OCI-LY1 (cell line): Measurements from ENCODE around the gene TENM4.

Experiments
- H2AFZ ChIP-seq: fragments of 200-600 bp; sonication (generic), shearing (Covaris generic); 2 replicates; pipeline ENCODE4 v1.6.0; 2014; ENCODE audit warnings: antibody characterized with exemption, mild to moderate bottlenecking, low read length
- H3F3A ChIP-seq: fragments of 200-600 bp; sonication (generic), shearing (Covaris generic); 2 replicates; pipeline ENCODE4 v1.6.0; 2014; ENCODE audit warnings: mild to moderate bottlenecking, antibody characterized with exemption, low read length, moderate library complexity; ENCODE audit not compliant: insufficient read depth
- H3K27ac ChIP-seq: fragments of 200-600 bp; sonication (generic); 2 replicates; pipeline ENCODE4 v1.5.1; 2014; ENCODE audit warnings: low read length, mixed run types, mild to moderate bottlenecking, low read depth; ENCODE audit not compliant: poor library complexity, severe bottlenecking
- H3K27me3 ChIP-seq: fragments of 200-600 bp; sonication (generic); 2 replicates; pipeline ENCODE4 v1.6.0; 2014; ENCODE audit warnings: antibody characterized with exemption, mild to moderate bottlenecking, low read length, moderate library complexity; ENCODE audit not compliant: insufficient read depth
- H3K36me3 ChIP-seq: fragments of 200-600 bp; sonication (generic); 2 replicates; pipeline ENCODE4 v1.6.1; 2014; ENCODE audit warnings: mild to moderate bottlenecking, antibody characterized with exemption, low read length, moderate library complexity, mixed read lengths; ENCODE audit not compliant: insufficient read depth
- H3K4me1 ChIP-seq: fragments of 200-600 bp; sonication (generic); 2 replicates; pipeline ENCODE4 v1.5.1; 2014; ENCODE audit warnings: mild to moderate bottlenecking, low read length, moderate library complexity; ENCODE audit not compliant: insufficient read depth, severe bottlenecking
- H3K4me2 ChIP-seq: fragments of 200-600 bp; sonication (generic), shearing (Covaris generic); 2 replicates; pipeline ENCODE4 v1.6.1; 2014; ENCODE audit warnings: low read length
- H3K4me3 ChIP-seq: fragments of 200-600 bp; sonication (generic); 2 replicates; pipeline ENCODE4 v1.5.1; 2014; ENCODE audit warnings: low read length, low read depth, mild to moderate bottlenecking, mixed read lengths; ENCODE audit not compliant: poor library complexity, severe bottlenecking
- H3K79me2 ChIP-seq: fragments of 200-600 bp; shearing (Covaris generic); 2 replicates; pipeline ENCODE4 v1.6.1; 2016; ENCODE audit warnings: mixed run types, low read length, mixed read lengths; ENCODE audit not compliant: insufficient read depth
- H3K9ac ChIP-seq: fragments of 200-600 bp; sonication (generic), shearing (Covaris generic); 2 replicates; pipeline ENCODE4 v1.6.1; 2014; ENCODE audit warnings: mild to moderate bottlenecking, low read length, mixed read lengths
- H3K9me2 ChIP-seq: fragments of 200-600 bp; sonication (generic), shearing (Covaris generic); 2 replicates; pipeline ENCODE4 v1.6.1; 2014; ENCODE audit warnings: low read depth, mild to moderate bottlenecking, low read length, mixed read lengths
- H3K9me3 ChIP-seq: fragments of 200-600 bp; shearing (Covaris generic); 2 replicates; pipeline ENCODE4 v1.6.1; 2014; ENCODE audit warnings: low read length, mixed read lengths
- H4K20me1 ChIP-seq: fragments of 200-600 bp; sonication (generic), shearing (Covaris generic); 2 replicates; pipeline ENCODE4 v1.6.0; 2016; ENCODE audit warnings: mild to moderate bottlenecking, low read length; ENCODE audit not compliant: insufficient read depth
- CTCF ChIP-seq: fragments of 200-600 bp; sonication (generic), shearing (Covaris generic); IDR thresholded peaks from 2 replicates; pipeline ENCODE4 v1.5.1; 2017; ENCODE audit warnings: mild to moderate bottlenecking, antibody characterized with exemption, low read length, moderate library complexity, mixed read lengths
- EZH2 ChIP-seq: fragments of 200-600 bp; sonication (generic), shearing (Covaris generic); IDR thresholded peaks from 2 replicates; pipeline ENCODE4 v1.8.0; 2017; ENCODE audit warnings: borderline replicate concordance, mixed run types, mild to moderate bottlenecking, antibody characterized with exemption, low read length, moderate library complexity, mixed read lengths

Gene TENM4

DNA sequence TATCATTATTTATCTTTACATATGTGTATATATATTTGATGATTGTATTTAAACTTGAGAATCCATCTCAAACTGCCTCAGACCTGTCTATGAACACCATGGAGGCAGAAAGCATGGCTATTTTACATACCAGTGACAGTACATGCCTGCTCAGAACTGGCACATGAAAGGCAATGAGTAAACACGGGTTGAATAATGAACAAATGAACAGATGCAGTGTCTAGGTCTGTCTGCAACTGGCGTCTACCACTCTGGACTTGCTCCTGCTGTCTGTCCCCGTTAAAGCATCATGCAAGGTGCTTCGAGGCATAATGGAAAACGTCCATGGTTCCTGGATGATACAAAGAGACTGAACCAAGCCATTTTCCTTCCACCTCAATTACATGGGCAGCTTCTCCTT, 594.6 kb downstream of the TENM4 start:
- no peaks in the 10 kb centered on the region for H3K79me2 ChIP-seq
- no peak overlapping the region for H2AFZ ChIP-seq
- H3K27ac ChIP-seq: no peak overlapping the region
- H3K9ac ChIP-seq: no peak overlapping the region
- H3K4me2 ChIP-seq: no peak overlapping the region
- no peak for TF ChIP-seq CTCF
- TF ChIP-seq EZH2: no peak
- H3K4me3 ChIP-seq: no peak overlapping the region
- no peaks in the 10 kb centered on the region for H3K9me3 ChIP-seq
- no peaks in the 10 kb centered on the region for H3K9me2 ChIP-seq
- H3K27me3 ChIP-seq: no peaks in the 10 kb centered on the region
- H4K20me1 ChIP-seq: no peaks in the 10 kb centered on the region
- no peaks in the 10 kb centered on the region for H3K36me3 ChIP-seq
- H3F3A ChIP-seq: no peaks in the 10 kb centered on the region
- H3K4me1 ChIP-seq: no peaks in the 10 kb centered on the region

DNA sequence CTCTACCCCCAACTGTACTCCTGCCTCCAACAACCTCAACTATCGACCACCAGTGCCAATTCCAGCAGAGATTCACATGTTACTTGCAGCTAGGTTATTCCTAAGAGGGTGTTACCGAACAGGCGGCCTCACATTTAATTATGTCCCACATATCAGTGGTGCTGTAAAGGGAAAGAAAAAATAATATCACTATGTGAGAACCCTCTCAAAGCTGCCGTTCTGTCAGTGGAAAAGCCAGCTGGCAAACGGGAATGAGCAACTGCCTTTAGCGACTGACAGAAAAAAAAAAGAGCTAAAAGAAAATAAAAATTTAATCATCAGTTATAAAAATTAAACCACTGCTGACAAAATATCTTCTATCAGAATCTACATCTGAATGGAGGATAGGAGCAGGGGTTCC, 595.3 kb downstream of the TENM4 start:
- H3F3A ChIP-seq: no peaks in the 10 kb centered on the region
- no peaks in the 10 kb centered on the region for H3K27me3 ChIP-seq
- H3K9ac ChIP-seq: no peak overlapping the region
- H3K4me1 ChIP-seq: no peaks in the 10 kb centered on the region
- H2AFZ ChIP-seq: no peak overlapping the region
- H4K20me1 ChIP-seq: no peaks in the 10 kb centered on the region
- no peak overlapping the region for H3K4me3 ChIP-seq
- H3K9me3 ChIP-seq: no peaks in the 10 kb centered on the region
- H3K27ac ChIP-seq: no peak overlapping the region
- H3K9me2 ChIP-seq: no peaks in the 10 kb centered on the region
- H3K79me2 ChIP-seq: no peaks in the 10 kb centered on the region
- TF ChIP-seq EZH2: no peak
- TF ChIP-seq CTCF: no peak
- no peaks in the 10 kb centered on the region for H3K36me3 ChIP-seq
- no peak overlapping the region for H3K4me2 ChIP-seq

DNA sequence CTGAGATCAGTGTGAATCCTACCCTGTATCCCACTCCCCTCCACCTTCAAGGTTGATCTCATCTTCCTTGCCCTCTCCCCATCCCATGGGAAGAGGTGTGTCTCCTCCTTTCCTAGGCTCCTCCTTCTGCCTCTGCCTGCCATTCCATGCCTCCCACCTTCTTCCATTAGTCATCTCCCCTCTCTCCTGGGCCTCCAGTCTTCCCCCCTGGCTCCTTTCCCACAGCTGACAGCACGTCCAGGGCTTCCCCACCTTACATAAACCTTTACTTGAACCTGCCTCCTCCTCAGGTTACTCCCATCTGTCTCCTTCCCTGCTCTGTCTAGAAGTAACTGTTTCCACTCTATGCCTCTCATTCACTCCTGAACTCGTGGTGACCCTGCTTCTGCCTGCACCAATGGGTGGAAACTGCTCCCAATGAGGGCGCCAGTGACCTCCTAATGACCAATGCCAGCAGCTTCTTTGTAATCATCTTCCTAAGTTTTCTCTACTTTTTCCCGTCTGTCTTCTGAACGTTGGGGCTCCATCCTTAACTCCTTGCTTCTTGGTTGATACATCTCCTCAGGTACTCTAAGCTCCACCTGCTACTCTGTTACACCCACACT, 599.3 kb downstream of the TENM4 start:
- TF ChIP-seq CTCF (no peak), EZH2 (no peak)
- Histone ChIP-seq H3K9me2 (no peaks in the 10 kb centered on the region), H2AFZ (no peak overlapping the region), H3F3A (no peaks in the 10 kb centered on the region), H3K79me2 (no peaks in the 10 kb centered on the region), H3K9ac (no peak overlapping the region), H3K27ac (no peak overlapping the region), H4K20me1 (no peaks in the 10 kb centered on the region), H3K9me3 (no peaks in the 10 kb centered on the region), H3K4me3 (no peak overlapping the region), H3K27me3 (no peaks in the 10 kb centered on the region), H3K36me3 (no peaks in the 10 kb centered on the region), H3K4me1 (no peaks in the 10 kb centered on the region), H3K4me2 (no peak overlapping the region)
